ENCODE data around the gene KIR2DL3. TPM values are rescaled to one million over a fixed set of nuclear protein-coding genes. Genes with fewer than 3 reads are reported as not detected.
"Not testable (repeated sequence)": the region's sequence is repeated elsewhere in the genome, so short reads cannot be mapped to it uniquely, and the experiment has no call there.

Gene KIR2DL3
- total RNA-seq, 1 donor from 2014 or later, result not detected

DNA sequence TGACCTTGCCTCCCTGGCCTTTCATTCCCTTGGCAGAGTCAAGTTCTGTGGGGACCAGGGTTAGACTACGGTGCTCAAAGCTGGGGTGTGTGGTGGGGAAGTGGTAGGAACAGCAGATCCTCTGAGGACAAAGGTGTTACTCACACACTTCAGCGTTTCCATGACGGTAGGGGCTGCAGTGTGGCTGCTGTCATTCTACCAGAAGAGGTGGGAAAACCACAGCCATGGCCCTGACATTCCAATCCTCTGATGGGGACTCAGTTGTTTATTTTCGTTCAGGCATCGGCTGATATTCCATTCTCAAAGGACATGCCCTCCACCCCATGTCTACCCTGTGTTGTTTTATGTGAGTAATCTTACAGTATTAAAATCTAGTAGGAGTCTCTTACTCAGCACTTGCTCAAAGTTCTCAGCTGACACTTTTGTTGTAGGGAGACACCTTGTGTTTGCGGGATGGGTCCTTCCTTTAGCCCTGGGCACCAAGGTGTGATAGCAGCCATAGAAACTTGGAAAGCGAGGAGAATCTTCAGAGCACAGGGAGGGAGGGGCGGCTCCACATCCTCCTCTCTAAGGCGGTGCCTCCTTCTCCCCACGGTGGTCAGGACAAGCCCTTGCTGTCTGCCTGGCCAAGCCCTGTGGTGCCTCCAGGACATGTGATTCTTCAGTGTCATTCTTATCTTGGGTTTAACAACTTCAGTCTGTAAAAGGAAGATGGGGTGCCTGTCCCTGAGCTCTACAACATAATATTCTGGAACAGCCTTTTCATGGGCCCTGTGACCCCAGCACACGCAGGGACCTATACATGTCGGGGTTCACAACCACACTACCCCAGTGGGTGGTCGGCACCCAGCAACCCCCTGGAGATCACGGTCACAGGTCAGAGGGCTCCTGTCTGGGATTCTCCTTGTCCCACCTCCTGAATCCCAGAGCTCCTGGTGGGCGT, 33.0 kb downstream of the KIR2DL3 start:
- not testable (repeated sequence) for DNase-seq (ENCODE audit: extremely low spot score in 2 of 2)

DNA sequence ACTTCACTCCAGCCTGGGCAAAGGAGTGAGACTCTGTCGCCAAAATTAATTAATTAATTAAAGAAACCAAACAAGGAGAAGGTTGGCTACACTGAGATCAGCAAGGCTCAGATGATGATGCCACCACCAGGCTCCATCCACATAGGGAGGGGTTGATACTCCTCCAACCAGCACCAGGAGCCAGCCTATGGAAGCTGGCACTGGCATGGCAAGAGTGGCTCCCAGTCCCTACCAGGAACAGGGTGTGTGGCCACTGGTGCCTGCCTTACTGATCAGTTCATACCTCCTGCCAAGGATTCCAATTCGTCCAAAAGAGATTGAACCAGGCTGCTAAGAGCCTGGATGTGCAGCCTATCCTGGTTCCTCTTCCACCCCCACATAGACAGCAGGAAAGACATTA, 34.4 kb downstream of the KIR2DL3 start:
- DNase-seq (ENCODE audit: extremely low spot score in 2 of 2); H3K4me1 ChIP-seq; H3K9me3 ChIP-seq; H3K27ac ChIP-seq; H3K27me3 ChIP-seq; H3K4me3 ChIP-seq; intact Hi-C loops (cut with DNase I); H3K36me3 ChIP-seq: not testable (repeated sequence)

More for the DNA sequence above, 33.0 kb downstream of the KIR2DL3 start:
- H3K4me3 ChIP-seq; H3K9me3 ChIP-seq; intact Hi-C loops (cut with DNase I); H3K36me3 ChIP-seq; H3K27ac ChIP-seq; H3K27me3 ChIP-seq; H3K4me1 ChIP-seq: not testable (repeated sequence)

DNA sequence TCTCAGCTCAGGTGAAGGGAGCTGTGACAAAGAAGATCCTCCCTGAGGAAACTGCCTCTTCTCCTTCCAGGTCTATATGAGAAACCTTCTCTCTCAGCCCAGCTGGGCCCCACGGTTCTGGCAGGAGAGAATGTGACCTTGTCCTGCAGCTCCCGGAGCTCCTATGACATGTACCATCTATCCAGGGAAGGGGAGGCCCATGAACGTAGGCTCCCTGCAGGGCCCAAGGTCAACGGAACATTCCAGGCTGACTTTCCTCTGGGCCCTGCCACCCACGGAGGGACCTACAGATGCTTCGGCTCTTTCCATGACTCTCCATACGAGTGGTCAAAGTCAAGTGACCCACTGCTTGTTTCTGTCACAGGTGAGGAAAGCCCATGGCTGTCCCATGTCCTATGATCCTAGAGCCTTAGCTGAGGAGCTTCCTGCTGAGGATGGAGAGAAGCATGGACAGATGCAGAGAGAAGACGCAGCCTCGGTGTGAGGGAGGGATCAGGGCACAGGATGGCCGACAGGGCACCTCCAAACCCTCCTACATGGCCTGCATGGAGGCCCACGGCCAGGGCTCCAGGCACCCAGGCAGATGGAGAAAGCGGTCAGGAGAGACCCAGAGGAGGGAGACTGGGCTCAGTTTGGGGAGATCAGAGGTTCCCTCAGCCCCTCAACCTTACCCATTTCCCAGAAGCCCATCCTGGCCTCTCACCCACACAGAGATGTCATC, 36.9 kb downstream of the KIR2DL3 start:
- H3K36me3 ChIP-seq; H3K4me1 ChIP-seq; H3K27me3 ChIP-seq; intact Hi-C loops (cut with DNase I); H3K9me3 ChIP-seq; H3K4me3 ChIP-seq; H3K27ac ChIP-seq: not testable (repeated sequence)
- DNase-seq (ENCODE audit: extremely low spot score in 2 of 2), result peak in 1 of 2 donors; percentile 49

DNA sequence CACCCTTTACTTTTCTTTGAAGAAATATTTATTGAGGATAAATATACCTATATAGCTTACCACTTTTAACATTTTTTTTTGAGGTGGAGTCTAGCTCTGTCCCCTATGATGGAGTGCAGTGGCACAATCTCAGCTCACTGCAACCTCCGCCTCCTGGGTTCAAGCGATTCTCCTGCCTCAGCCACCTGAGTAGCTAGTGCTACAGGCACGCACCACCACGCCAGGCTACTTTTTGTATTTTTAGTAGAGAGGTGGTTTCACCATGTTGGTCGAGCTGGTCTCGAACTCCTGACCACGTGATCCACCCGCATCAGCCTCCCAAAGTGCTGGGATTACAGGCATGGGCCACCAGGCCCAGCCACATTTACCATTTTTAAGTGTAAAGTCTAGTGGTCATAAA, 37.5 kb downstream of the KIR2DL3 start:
- DNase-seq (ENCODE audit: extremely low spot score in 2 of 2); H3K4me3 ChIP-seq; H3K9me3 ChIP-seq; H3K27ac ChIP-seq; H3K4me1 ChIP-seq; H3K36me3 ChIP-seq; H3K27me3 ChIP-seq; intact Hi-C loops (cut with DNase I): not testable (repeated sequence)

DNA sequence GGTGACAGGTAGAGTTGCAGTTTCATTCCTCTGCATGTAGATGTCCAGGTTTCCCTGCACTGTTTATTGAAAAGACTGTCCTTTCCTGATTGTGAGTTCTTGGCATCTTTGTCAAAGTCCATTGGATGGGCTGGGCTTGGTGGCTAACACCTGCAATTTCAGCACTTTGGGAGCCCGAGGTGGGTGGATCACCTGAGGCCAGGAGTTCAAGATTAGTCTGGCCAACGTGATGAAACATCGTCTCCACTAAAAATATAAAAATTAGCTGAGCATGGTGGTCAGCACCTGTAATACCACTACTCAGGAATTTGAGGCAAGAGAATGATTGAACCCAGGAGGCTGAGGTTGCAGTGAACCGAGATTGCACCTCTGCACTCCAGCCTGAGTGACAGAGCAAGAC, 39.5 kb downstream of the KIR2DL3 start:
- peak in 1 of 2 donors; percentile 28 for DNase-seq (ENCODE audit: extremely low spot score in 2 of 2)
- intact Hi-C loops (cut with DNase I); H3K27ac ChIP-seq; H3K4me1 ChIP-seq; H3K36me3 ChIP-seq; H3K4me3 ChIP-seq; H3K9me3 ChIP-seq; H3K27me3 ChIP-seq: not testable (repeated sequence)

DNA sequence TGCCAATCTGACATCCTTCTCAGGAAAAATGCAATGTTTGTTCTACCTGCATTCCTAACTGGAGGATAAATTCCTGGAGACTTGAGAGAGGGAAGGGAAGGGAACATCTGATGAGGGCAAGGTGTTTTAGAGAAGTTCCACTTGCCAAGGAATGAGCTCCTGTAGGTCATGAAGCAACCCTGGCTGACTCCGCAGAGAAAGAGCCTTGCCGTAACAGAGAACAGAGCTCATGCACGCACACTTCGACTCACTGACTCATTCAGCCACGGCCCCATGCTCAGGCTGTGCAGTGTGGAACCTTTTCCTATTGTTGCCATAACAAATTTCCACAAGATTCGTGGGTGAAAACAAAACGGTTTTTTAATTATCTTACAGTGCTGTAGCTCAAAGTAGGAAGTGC, 40.6 kb downstream of the KIR2DL3 start:
- DNase-seq (ENCODE audit: extremely low spot score in 2 of 2); intact Hi-C loops (cut with DNase I); H3K4me3 ChIP-seq: not testable (repeated sequence)

DNA sequence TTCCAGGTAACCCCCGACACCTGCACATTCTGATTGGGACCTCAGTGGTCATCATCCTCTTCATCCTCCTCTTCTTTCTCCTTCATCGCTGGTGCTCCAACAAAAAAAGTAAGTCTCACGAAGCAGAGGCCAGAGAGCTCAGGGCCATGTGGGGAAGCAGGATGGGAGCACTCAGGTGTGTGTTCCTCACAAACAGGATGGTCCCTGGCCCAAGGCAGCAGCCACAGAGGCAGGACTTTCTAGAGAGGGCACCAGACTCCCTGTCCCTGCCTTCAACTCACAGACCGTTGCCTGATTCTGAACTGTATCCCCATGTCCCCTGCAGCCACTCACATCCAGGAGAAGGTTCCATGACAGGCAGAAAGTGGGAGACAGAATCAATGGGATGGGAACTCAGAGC, 44.6 kb downstream of the KIR2DL3 start:
- H3K9me3 ChIP-seq; H3K4me3 ChIP-seq; H3K4me1 ChIP-seq; intact Hi-C loops (cut with DNase I); H3K27ac ChIP-seq; H3K27me3 ChIP-seq; H3K36me3 ChIP-seq: not testable (repeated sequence)
- DNase-seq (ENCODE audit: extremely low spot score in 2 of 2), result peak in 1 of 2 donors; percentile 34

More for the DNA sequence above, 40.6 kb downstream of the KIR2DL3 start:
- H3K27ac ChIP-seq, H3K4me1 ChIP-seq, H3K27me3 ChIP-seq, H3K36me3 ChIP-seq, H3K9me3 ChIP-seq: not testable (repeated sequence)

DNA sequence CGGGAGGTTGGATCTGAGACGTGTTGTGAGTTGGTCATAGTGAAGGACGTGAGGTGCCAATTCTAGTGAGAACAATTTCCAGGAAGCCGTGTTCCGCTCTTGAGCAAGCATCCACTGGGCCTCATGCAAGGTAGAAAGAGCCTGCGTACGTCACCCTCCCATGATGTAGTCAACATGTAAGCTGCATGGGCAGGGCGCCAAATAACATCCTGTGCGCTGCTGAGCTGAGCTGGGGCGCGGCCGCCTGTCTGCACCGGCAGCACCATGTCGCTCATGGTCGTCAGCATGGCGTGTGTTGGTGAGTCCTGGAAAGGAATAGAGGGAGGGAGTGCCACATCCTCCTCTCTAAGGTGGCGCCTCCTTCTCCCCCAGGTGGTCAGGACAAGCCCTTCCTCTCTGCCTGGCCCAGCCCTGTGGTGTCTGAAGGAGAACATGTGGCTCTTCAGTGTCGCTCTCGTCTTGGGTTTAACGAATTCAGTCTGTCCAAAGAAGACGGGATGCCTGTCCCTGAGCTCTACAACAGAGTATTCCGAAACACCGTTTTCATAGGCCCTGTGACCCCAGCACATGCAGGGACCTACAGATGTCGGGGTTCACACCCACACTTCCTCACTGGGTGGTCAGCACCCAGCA, 47.9 kb downstream of the KIR2DL3 start:
- H3K4me1 ChIP-seq; intact Hi-C loops (cut with DNase I); H3K4me3 ChIP-seq; H3K36me3 ChIP-seq; H3K9me3 ChIP-seq; H3K27me3 ChIP-seq; H3K27ac ChIP-seq: not testable (repeated sequence)
- DNase-seq (ENCODE audit: extremely low spot score in 2 of 2), result peak in 1 of 2 donors; percentile 79

DNA sequence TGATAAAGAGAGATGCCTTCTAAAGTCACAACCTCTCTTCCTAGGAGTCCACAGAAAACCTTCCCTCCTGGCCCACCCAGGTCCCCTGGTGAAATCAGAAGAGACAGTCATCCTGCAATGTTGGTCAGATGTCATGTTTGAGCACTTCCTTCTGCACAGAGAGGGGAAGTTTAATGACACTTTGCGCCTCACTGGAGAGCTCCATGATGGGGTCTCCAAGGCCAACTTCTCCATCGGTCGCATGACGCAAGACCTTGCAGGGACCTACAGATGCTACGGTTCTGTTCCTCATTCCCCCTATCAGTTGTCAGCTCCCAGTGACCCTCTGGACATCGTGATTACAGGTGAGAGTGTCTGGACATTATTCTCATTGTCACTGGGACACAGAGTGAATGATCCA, 49.8 kb downstream of the KIR2DL3 start:
- H3K4me1 ChIP-seq; H3K4me3 ChIP-seq; H3K36me3 ChIP-seq; H3K9me3 ChIP-seq; intact Hi-C loops (cut with DNase I); H3K27me3 ChIP-seq; H3K27ac ChIP-seq: not testable (repeated sequence)
- peak; percentile 14 to 16 for DNase-seq (ENCODE audit: extremely low spot score in 2 of 2)
